ENCODE data around the gene UST. TPM values are rescaled to one million over a fixed set of nuclear protein-coding genes. Genes with fewer than 3 reads are reported as not detected.

The UST gene
- total RNA-seq, 1 experiment from 2014 or later, result 6.1 TPM

DNA sequence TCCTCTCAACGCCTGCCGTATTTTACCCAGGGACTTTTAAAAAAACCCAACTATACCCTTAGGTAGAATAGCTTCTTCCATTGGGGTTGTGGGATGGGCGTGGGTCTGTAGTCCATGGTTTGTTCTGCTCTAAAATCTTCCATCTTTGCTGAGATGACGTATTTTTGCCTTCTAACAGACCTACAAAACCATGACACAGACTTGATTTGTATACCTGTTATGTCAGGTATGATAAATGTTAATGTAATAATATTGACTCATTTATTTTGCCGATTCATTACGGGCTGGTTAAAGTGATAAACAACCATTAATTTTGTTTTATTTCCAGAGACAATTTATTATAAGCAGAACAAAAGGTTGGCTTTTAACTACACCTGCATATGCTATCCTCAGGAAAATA, 48.7 kb downstream of the UST start:
- CTCF ChIA-PET, result no interaction called here

More for the DNA sequence above, 48.7 kb downstream of the UST start:
- H3K27me3 ChIP-seq (ENCODE audit: insufficient read depth, low read length), result no peaks in the 10 kb centered on the region
- no peaks in the 10 kb centered on the region for H3K4me1 ChIP-seq (ENCODE audit: control insufficient read depth in 1 of 2, insufficient read depth in 2 of 2, low read length in 2 of 2)
- no peaks in the 10 kb centered on the region for H3K9me3 ChIP-seq (ENCODE audit: control insufficient read depth in 1 of 2, insufficient read depth in 1 of 2, low read depth in 1 of 2, low read length in 2 of 2)
- ChIA-PET POLR2A (no interaction called here), RAD21 (ENCODE audit: low non-redundant PET in 1 of 2, low total read pairs in 2 of 2, uncharacterized antibody in 2 of 2, unreplicated experiment in 2 of 2) (no interaction called here)
- intact Hi-C loops (cut with micrococcal nuclease), result no loop called here
- no peaks in the 10 kb centered on the region for H4K20me1 ChIP-seq (ENCODE audit: insufficient read depth)
- no TSS peak for BruUV-seq (replicated peaks)
- no peaks in the 10 kb centered on the region for H3K36me3 ChIP-seq (ENCODE audit: control insufficient read depth in 1 of 2, insufficient read depth in 2 of 2, low read length in 2 of 2)
- no peak overlapping the region for H3K9ac ChIP-seq (ENCODE audit: low read length)
- H3K9me2 ChIP-seq (ENCODE audit: insufficient read depth), result no peaks in the 10 kb centered on the region
- H3K4me2 ChIP-seq (ENCODE audit: low read length), result no peak overlapping the region
- H3K27ac ChIP-seq (ENCODE audit: low read depth, low read length), result no peak overlapping the region
- TF ChIP-seq, protein P1, sequence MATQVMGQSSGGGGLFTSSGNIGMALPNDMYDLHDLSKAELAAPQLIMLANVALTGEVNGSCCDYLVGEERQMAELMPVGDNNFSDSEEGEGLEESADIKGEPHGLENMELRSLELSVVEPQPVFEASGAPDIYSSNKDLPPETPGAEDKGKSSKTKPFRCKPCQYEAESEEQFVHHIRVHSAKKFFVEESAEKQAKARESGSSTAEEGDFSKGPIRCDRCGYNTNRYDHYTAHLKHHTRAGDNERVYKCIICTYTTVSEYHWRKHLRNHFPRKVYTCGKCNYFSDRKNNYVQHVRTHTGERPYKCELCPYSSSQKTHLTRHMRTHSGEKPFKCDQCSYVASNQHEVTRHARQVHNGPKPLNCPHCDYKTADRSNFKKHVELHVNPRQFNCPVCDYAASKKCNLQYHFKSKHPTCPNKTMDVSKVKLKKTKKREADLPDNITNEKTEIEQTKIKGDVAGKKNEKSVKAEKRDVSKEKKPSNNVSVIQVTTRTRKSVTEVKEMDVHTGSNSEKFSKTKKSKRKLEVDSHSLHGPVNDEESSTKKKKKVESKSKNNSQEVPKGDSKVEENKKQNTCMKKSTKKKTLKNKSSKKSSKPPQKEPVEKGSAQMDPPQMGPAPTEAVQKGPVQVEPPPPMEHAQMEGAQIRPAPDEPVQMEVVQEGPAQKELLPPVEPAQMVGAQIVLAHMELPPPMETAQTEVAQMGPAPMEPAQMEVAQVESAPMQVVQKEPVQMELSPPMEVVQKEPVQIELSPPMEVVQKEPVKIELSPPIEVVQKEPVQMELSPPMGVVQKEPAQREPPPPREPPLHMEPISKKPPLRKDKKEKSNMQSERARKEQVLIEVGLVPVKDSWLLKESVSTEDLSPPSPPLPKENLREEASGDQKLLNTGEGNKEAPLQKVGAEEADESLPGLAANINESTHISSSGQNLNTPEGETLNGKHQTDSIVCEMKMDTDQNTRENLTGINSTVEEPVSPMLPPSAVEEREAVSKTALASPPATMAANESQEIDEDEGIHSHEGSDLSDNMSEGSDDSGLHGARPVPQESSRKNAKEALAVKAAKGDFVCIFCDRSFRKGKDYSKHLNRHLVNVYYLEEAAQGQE (IDR thresholded peaks at IDR 0.05; ENCODE audit: low read depth), result no peak
- TF ChIP-seq ZNF274 (IDR thresholded peaks at IDR 0.05; ENCODE audit: low read depth, low read length) (no peak), POLR2AphosphoS5 (IDR thresholded peaks at IDR 0.05; ENCODE audit: low read depth, low read length) (no peak), JUND (IDR thresholded peaks at IDR 0.05) (no peak), SIN3A (IDR thresholded peaks at IDR 0.05; ENCODE audit: low read depth) (no peak), SRF (IDR thresholded peaks at IDR 0.05; ENCODE audit: low read depth) (no peak), EGR1 (IDR thresholded peaks at IDR 0.05; ENCODE audit: low read depth) (no peak), SP1 (IDR thresholded peaks at IDR 0.05; ENCODE audit: low read depth) (no peak), ELF1 (IDR thresholded peaks at IDR 0.05; ENCODE audit: borderline replicate concordance, low read depth) (no peak), TCF7L2 (IDR thresholded peaks at IDR 0.05; ENCODE audit: borderline replicate concordance, extremely low read depth, insufficient read depth, insufficient read length) (no peak), CEBPB (IDR thresholded peaks at IDR 0.05; ENCODE audit: low read depth) (no peak), POLR2A (IDR thresholded peaks at IDR 0.05; ENCODE audit: borderline replicate concordance, extremely low read depth, insufficient read depth, insufficient read length) (no peak), EZH2phosphoT487 (IDR thresholded peaks at IDR 0.05; ENCODE audit: borderline replicate concordance) (no peak), RAD21 (IDR thresholded peaks at IDR 0.05; ENCODE audit: low read depth) (no peak), CBX3 (IDR thresholded peaks at IDR 0.05; ENCODE audit: low read depth) (no peak), FOSL1 (IDR thresholded peaks at IDR 0.05; ENCODE audit: low read depth) (no peak)
- TF ChIP-seq, protein P2, sequence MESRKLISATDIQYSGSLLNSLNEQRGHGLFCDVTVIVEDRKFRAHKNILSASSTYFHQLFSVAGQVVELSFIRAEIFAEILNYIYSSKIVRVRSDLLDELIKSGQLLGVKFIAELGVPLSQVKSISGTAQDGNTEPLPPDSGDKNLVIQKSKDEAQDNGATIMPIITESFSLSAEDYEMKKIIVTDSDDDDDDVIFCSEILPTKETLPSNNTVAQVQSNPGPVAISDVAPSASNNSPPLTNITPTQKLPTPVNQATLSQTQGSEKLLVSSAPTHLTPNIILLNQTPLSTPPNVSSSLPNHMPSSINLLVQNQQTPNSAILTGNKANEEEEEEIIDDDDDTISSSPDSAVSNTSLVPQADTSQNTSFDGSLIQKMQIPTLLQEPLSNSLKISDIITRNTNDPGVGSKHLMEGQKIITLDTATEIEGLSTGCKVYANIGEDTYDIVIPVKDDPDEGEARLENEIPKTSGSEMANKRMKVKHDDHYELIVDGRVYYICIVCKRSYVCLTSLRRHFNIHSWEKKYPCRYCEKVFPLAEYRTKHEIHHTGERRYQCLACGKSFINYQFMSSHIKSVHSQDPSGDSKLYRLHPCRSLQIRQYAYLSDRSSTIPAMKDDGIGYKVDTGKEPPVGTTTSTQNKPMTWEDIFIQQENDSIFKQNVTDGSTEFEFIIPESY (IDR thresholded peaks at IDR 0.05; ENCODE audit: extremely low read depth, insufficient replicate concordance, low read length), result no peak
- TF ChIP-seq, protein P3, sequence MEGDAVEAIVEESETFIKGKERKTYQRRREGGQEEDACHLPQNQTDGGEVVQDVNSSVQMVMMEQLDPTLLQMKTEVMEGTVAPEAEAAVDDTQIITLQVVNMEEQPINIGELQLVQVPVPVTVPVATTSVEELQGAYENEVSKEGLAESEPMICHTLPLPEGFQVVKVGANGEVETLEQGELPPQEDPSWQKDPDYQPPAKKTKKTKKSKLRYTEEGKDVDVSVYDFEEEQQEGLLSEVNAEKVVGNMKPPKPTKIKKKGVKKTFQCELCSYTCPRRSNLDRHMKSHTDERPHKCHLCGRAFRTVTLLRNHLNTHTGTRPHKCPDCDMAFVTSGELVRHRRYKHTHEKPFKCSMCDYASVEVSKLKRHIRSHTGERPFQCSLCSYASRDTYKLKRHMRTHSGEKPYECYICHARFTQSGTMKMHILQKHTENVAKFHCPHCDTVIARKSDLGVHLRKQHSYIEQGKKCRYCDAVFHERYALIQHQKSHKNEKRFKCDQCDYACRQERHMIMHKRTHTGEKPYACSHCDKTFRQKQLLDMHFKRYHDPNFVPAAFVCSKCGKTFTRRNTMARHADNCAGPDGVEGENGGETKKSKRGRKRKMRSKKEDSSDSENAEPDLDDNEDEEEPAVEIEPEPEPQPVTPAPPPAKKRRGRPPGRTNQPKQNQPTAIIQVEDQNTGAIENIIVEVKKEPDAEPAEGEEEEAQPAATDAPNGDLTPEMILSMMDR (IDR thresholded peaks at IDR 0.05 in 2 of 3, conservative IDR thresholded peaks at IDR 0.05 in 1 of 3; ENCODE audit: borderline replicate concordance in 1 of 3, insufficient read depth in 1 of 3, low read depth in 2 of 3, low read length in 2 of 3), result no peak
- ATAC-seq (no peak), DNase-seq (ENCODE audit: low read depth, low spot score) (no peak)
- no peak overlapping the region for H3K4me3 ChIP-seq (replicated peaks in 1 of 2; ENCODE audit: low read depth in 1 of 2, low read length in 2 of 2)
- no peak overlapping the region for H2AFZ ChIP-seq (ENCODE audit: low read depth, low read length, poor library complexity, severe bottlenecking)
- H3K79me2 ChIP-seq (ENCODE audit: insufficient read depth, low read length), result no peaks in the 10 kb centered on the region
